IMR-90 (cell line): ENCODE data around the gene ADCK1. TPM values are rescaled to one million over a fixed set of nuclear protein-coding genes. Genes with fewer than 3 reads are reported as not detected.

Experiments used
- ATAC-seq: fragments of 200-7000 bp; cut with Tn5 transposase; 2 replicates; pipeline ENCODE4 v1.9.1; 2020; ENCODE audit warnings: low read depth, mild to moderate bottlenecking, moderate library complexity
- BruUV-seq: library from RNA; stranded (reverse); fragments of 400-500 nt; replicated peaks from 2 replicates; lab custom pipeline; 2021; lab: Mats Ljungman, UMichigan
- CTCF ChIA-PET: fragments of 300-600 bp; formaldehyde crosslinking; extraction: SDS; loops from one replicate; lab custom pipeline; 2021; ENCODE audit warnings: antibody characterized with exemption; lab: Yijun Ruan, JAX
- POLR2A ChIA-PET: fragments of 300-600 bp; sonication (Branson Sonifier 250); formaldehyde crosslinking; loops from one replicate; lab custom pipeline; 2022; ENCODE audit warnings: antibody characterized with exemption; ENCODE audit not compliant: unreplicated experiment; lab: Charles Lee
- DNase-seq: peaks from one replicate; pipeline ENCODE4 v3.0.0; 2013
- H2AFZ ChIP-seq: replicated peaks from 2 replicates; pipeline ENCODE3; 2013; ENCODE audit warnings: low read length, mild to moderate bottlenecking; ENCODE audit not compliant: poor library complexity
- H2AK5ac ChIP-seq: 2 replicates; pipeline ENCODE4 v1.6.1; 2013; ENCODE audit warnings: low read depth, low read length, inconsistent platforms
- H2AK9ac ChIP-seq: replicated peaks from 2 replicates; pipeline ENCODE3; 2013; ENCODE audit warnings: mild to moderate bottlenecking, low read depth, low read length, moderate library complexity; ENCODE audit not compliant: poor library complexity
- H2BK120ac ChIP-seq: 2 replicates; pipeline ENCODE4 v1.6.1; 2013; ENCODE audit warnings: low read depth, low read length, inconsistent platforms
- H2BK15ac ChIP-seq: 3 replicates; pipeline ENCODE4 v1.6.1; 2013; ENCODE audit warnings: low read depth, low read length, inconsistent platforms
- H2BK20ac ChIP-seq: 2 replicates; pipeline ENCODE4 v1.6.1; 2013; ENCODE audit warnings: low read depth, mild to moderate bottlenecking, inconsistent platforms, low read length, moderate library complexity
- H2BK5ac ChIP-seq: 2 replicates; pipeline ENCODE4 v1.6.1; 2013; ENCODE audit warnings: mild to moderate bottlenecking, low read depth, low read length, inconsistent platforms; ENCODE audit not compliant: poor library complexity, severe bottlenecking
- H3K14ac ChIP-seq: replicated peaks from 2 replicates; pipeline ENCODE4 v1.6.1; 2013; ENCODE audit warnings: low read depth, low read length, inconsistent platforms
- H3K18ac ChIP-seq: 2 replicates; pipeline ENCODE4 v1.6.1; 2013; ENCODE audit warnings: low read depth, low read length, control low read depth
- H3K23ac ChIP-seq: 2 replicates; pipeline ENCODE4 v1.6.1; 2013; ENCODE audit warnings: low read depth, low read length, inconsistent platforms
- H3K27ac ChIP-seq: 2 replicates; pipeline ENCODE4 v1.5.1; 2013; ENCODE audit warnings: mild to moderate bottlenecking, control low read depth, low read length; ENCODE audit not compliant: insufficient read depth
- H3K27me3 ChIP-seq: 2 replicates; pipeline ENCODE4 v1.6.1; 2013; ENCODE audit warnings: low read length; ENCODE audit not compliant: control insufficient read depth, insufficient read depth
- H3K36me3 ChIP-seq: 2 replicates; pipeline ENCODE4 v1.6.1; 2013; ENCODE audit warnings: low read length, mixed read lengths; ENCODE audit not compliant: control insufficient read depth, insufficient read depth
- H3K4ac ChIP-seq: 2 replicates; pipeline ENCODE4 v1.6.1; 2013; ENCODE audit warnings: low read depth, low read length, inconsistent platforms
- H3K4me1 ChIP-seq: 2 replicates; pipeline ENCODE4 v1.6.1; 2013; ENCODE audit warnings: low read length, mixed read lengths; ENCODE audit not compliant: control insufficient read depth, insufficient read depth
- H3K4me2 ChIP-seq: 2 replicates; pipeline ENCODE4 v1.6.1; 2013; ENCODE audit warnings: low read depth, mild to moderate bottlenecking, control low read depth, low read length, moderate library complexity
- H3K4me3 ChIP-seq: 2 replicates; pipeline ENCODE4 v1.5.1; 2013; ENCODE audit warnings: low read depth, mild to moderate bottlenecking, control low read depth, low read length, moderate library complexity; ENCODE audit not compliant: insufficient read depth
- H3K56ac ChIP-seq: 2 replicates; pipeline ENCODE4 v1.6.1; 2013; ENCODE audit warnings: low read length, inconsistent platforms; ENCODE audit not compliant: insufficient read depth; ENCODE audit errors: extremely low read depth
- H3K79me1 ChIP-seq, 2 experiments: 2 replicates each; pipeline ENCODE4 v1.6.1; 2013; ENCODE audit warnings: low read length in 2 of 2, inconsistent platforms in 1 of 2, low read depth in 1 of 2
- H3K9ac ChIP-seq: 2 replicates; pipeline ENCODE4 v1.6.1; 2013; ENCODE audit warnings: low read depth, low read length, control low read depth
- H3K9me1 ChIP-seq: 2 replicates; pipeline ENCODE4 v1.6.1; 2013; ENCODE audit warnings: low read length, inconsistent platforms; ENCODE audit not compliant: insufficient read depth
- H3K9me3 ChIP-seq: 2 replicates; pipeline ENCODE4 v1.6.1; 2013; ENCODE audit warnings: low read length; ENCODE audit not compliant: control insufficient read depth, insufficient read depth
- H4K20me1 ChIP-seq: 2 replicates; pipeline ENCODE4 v1.6.1; 2013; ENCODE audit warnings: low read length, inconsistent platforms; ENCODE audit not compliant: insufficient read depth
- H4K5ac ChIP-seq: 2 replicates; pipeline ENCODE4 v1.6.1; 2013; ENCODE audit warnings: mild to moderate bottlenecking, low read depth, low read length, control low read depth
- H4K8ac ChIP-seq, 2 experiments: 2 replicates each; pipeline ENCODE4 v1.6.1; 2013; ENCODE audit warnings: low read depth in 2 of 2, low read length in 2 of 2, control low read depth in 1 of 2, inconsistent platforms in 1 of 2
- H4K91ac ChIP-seq: 2 replicates; pipeline ENCODE4 v1.6.1; 2013; ENCODE audit warnings: low read depth, low read length, inconsistent platforms; ENCODE audit not compliant: insufficient read depth
- BHLHE40 ChIP-seq: fragments of 150-350 bp; IDR thresholded peaks from 2 replicates; pipeline ENCODE4 v1.6.1; 2016; ENCODE audit warnings: mild to moderate bottlenecking, low read depth, low read length
- CEBPB ChIP-seq: IDR thresholded peaks from 2 replicates; pipeline ENCODE4 v1.6.1; 2012; ENCODE audit warnings: low read depth, low read length, improper control_type of control experiment
- CHD1 ChIP-seq: IDR thresholded peaks from 2 replicates; pipeline ENCODE4 v1.6.1; 2012; ENCODE audit warnings: low read depth, low read length, improper control_type of control experiment
- CTCF ChIP-seq: conservative IDR thresholded peaks from 2 replicates; pipeline ENCODE4 v1.5.1; 2012; ENCODE audit warnings: mild to moderate bottlenecking, low read depth, low read length, improper control_type of control experiment
- ELK1 ChIP-seq: fragments of 150-350 bp; IDR thresholded peaks from 2 replicates; pipeline ENCODE4 v1.6.1; 2016; ENCODE audit warnings: low read depth, mild to moderate bottlenecking, low read length, moderate library complexity, borderline replicate concordance
- FOS ChIP-seq: fragments of 150-350 bp; IDR thresholded peaks from 2 replicates; pipeline ENCODE4 v1.6.1; 2016; ENCODE audit warnings: low read depth, low read length
- MAFK ChIP-seq: IDR thresholded peaks from 2 replicates; pipeline ENCODE4 v1.6.1; 2012; ENCODE audit warnings: low read depth, low read length, improper control_type of control experiment
- MAZ ChIP-seq: IDR thresholded peaks from 2 replicates; pipeline ENCODE4 v1.6.1; 2012; ENCODE audit warnings: low read depth, mild to moderate bottlenecking, low read length, improper control_type of control experiment, moderate library complexity, borderline replicate concordance
- MXI1 ChIP-seq: IDR thresholded peaks from 2 replicates; pipeline ENCODE4 v1.6.1; 2012; ENCODE audit warnings: low read depth, mild to moderate bottlenecking, low read length, moderate library complexity, borderline replicate concordance
- NFE2L2 ChIP-seq: fragments of 150-350 bp; IDR thresholded peaks from 2 replicates; pipeline ENCODE4 v1.6.1; 2016; ENCODE audit warnings: low read depth, mild to moderate bottlenecking, low read length
- POLR2A ChIP-seq: IDR thresholded peaks from 2 replicates; pipeline ENCODE4 v1.6.1; 2012; ENCODE audit warnings: mild to moderate bottlenecking, low read depth, low read length
- RAD21 ChIP-seq: IDR thresholded peaks from 2 replicates; pipeline ENCODE4 v1.6.1; 2012; ENCODE audit warnings: low read length, improper control_type of control experiment
- RCOR1 ChIP-seq: IDR thresholded peaks from 2 replicates; pipeline ENCODE4 v1.6.1; 2012; ENCODE audit warnings: mild to moderate bottlenecking, low read length, improper control_type of control experiment; ENCODE audit not compliant: insufficient replicate concordance
- RFX5 ChIP-seq: IDR thresholded peaks from 2 replicates; pipeline ENCODE4 v1.8.0; 2012; ENCODE audit warnings: low read depth, mild to moderate bottlenecking, low read length, moderate library complexity
- SMC3 ChIP-seq: fragments of 150-350 bp; IDR thresholded peaks from 2 replicates; pipeline ENCODE4 v1.6.1; 2016; ENCODE audit warnings: low read depth, mild to moderate bottlenecking, antibody characterized with exemption, low read length, moderate library complexity
- USF2 ChIP-seq: fragments of 150-350 bp; IDR thresholded peaks from 2 replicates; pipeline ENCODE4 v1.6.1; 2017; ENCODE audit warnings: mild to moderate bottlenecking, antibody characterized with exemption, low read length, low read depth
- WGBS, 2 experiments: methylation state at CpG; one replicate each; pipeline versions ENCODE4 v1.1.5 to v1.1.7; 2013; ENCODE audit warnings: missing lambda C conversion rate in 2 of 2; ENCODE audit not compliant: insufficient read length in 1 of 2; ENCODE audit errors: extremely low coverage in 2 of 2; 5-methylcytosine and 5-hydroxymethylcytosine counted together
- dilution Hi-C: fragments of 300-500 bp; cut with HindIII; formaldehyde crosslinking; loops from one replicate; pipeline ENCODE4 v1.14.3; 2018; ENCODE audit warnings: low sequenced_read_pairs; ENCODE audit not compliant: unreplicated experiment
- in situ Hi-C: fragments of 300-500 bp; cut with MboI; formaldehyde crosslinking; loops from 3 replicates; pipeline ENCODE4 v1.14.3; 2019; ENCODE audit warnings: low sequenced_read_pairs, inconsistent platforms, mixed read lengths
- intact Hi-C: fragments of 100-400 bp; cut with micrococcal nuclease; formaldehyde crosslinking; loops from 2 replicates; pipeline ENCODE4 v1.10.0; 2022
- polyA plus RNA-seq, 3 experiments: library from polyadenylated mRNA; depleted of rRNA; stranded (reverse); fragments of >200 nt; gene quantifications; 2 replicates each; pipeline ENCODE4 v1.2.3, GENCODE V29; 2012; ENCODE audit warnings: low replicate concordance in 1 of 3
- total RNA-seq: library from RNA; depleted of rRNA; stranded (reverse); fragments of >200 nt; gene quantifications from 2 replicates; pipeline ENCODE4 v1.2.3, GENCODE V29; 2012

Gene ADCK1
- total and polyA plus RNA-seq, 2 of the 4 experiments (the other 2 are of a cell fraction), result 1.6 to 4.6 TPM

- Histone ChIP-seq H3K79me1 (no peaks in the 10 kb centered on the region), H2BK120ac (no peak overlapping the region), H4K5ac (no peak overlapping the region), H2AK9ac (no peak overlapping the region), H3K9ac (no peak overlapping the region), H4K91ac (no peak overlapping the region), H3K27ac (no peak overlapping the region), H2AK5ac (no peak overlapping the region), H3K4me1 (0 out of 2 replicates have a peak, but pooled peaks cover 1% of the 10 kb centered on the region), H2BK15ac (no peak overlapping the region), H3K14ac (no peak overlapping the region), H3K9me1 (no peaks in the 10 kb centered on the region), H3K4me3 (no peak overlapping the region), H3K4me2 (no peak overlapping the region), H2BK5ac (no peak overlapping the region), H3K23ac (no peak overlapping the region), H3K27me3 (peaks cover 2% of the 10 kb centered on the region; the same call in 1 of the 2 replicates), H3K56ac (no peak overlapping the region), H3K4ac (no peak overlapping the region), H4K8ac (no peak overlapping the region), H3K9me3 (no peaks in the 10 kb centered on the region), H3K36me3 (no peaks in the 10 kb centered on the region), H2AFZ (no peak overlapping the region), H3K18ac (no peak overlapping the region), H4K20me1 (no peaks in the 10 kb centered on the region), H2BK20ac (no peak overlapping the region)
- BruUV-seq, result no TSS peak
- DNase-seq (no peak), ATAC-seq (no peak)
- dilution Hi-C loops (no loop called here), in situ Hi-C loops (no loop called here), intact Hi-C loops (no loop called here)
- TF ChIP-seq MXI1 (no peak), MAFK (no peak), RCOR1 (no peak), SMC3 (no peak), POLR2A (no peak), ELK1 (no peak), MAZ (no peak), CHD1 (no peak), USF2 (no peak), CTCF (no peak), BHLHE40 (no peak), RAD21 (no peak), CEBPB (no peak), NFE2L2 (no peak), FOS (no peak), RFX5 (no peak)
- ChIA-PET CTCF (interaction anchor here (0.9 kb wide), 1 partner anchor 25 kb away, joined by 3 read pairs; the partner anchor contains the start of gene SNW1), POLR2A (no interaction called here)
- no CpG with 5 or more reads among the region's 4 CpGs for WGBS, 2 experiments
Measured at GRCh38 chr14:77786148-77786547, 13.8 kb upstream of the ADCK1 start.
